Stimulated activated CD4-positive, alpha-beta T cell treated with anti-CD3 and anti-CD28 coated beads, Interleukin-1b, Interleukin-23, amount 100 ng/mL, for 24 hours (primary cell): ENCODE results near the gene HIVEP2.
A peak's percentile ranks its signal among the peaks of the same experiment; 100 is the strongest.

ENCODE experiments used
- DNase-seq, 4 experiments: peaks; one replicate each; pipeline ENCODE4 v3.0.0-alpha.2; 2020; ENCODE audit warnings: low read depth in 4 of 4, low spot score in 1 of 4

The HIVEP2 gene

DNA sequence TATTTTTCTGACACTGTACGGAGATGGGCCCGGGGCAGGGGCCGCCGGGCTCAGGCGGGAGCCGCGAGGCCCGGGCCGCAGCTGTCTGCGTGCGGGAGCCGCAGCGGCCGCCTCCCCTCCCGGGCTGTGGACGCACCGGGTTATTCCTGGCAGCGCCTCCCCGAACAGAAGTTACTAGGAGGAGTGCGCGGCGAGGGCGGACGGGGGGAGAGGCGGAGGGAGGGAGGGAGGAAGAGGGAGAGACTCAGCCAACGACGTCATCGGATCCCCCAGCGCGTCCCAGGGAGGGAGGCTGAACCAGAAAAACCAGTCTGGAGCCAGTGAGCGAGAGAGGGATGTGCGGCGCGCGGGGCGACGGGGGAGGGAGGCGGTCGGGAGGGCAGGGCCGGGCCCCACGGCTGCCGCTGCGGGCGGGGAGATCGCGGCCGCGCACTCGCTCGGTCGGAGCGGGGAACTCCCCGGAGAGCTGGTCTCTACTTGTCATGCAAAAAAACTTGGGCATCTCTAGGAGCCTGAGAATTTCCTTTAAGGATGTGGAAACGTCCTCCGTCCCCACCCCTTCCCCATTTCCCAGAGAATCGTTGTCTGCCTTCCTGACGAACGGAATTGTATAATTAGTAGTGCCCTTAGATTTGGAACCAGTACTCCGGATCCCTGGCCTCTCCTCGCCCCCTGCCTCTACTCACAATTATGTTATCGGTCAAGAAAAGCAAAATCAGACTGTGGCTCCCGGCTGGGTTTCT is 1.4 kb upstream of the HIVEP2 start:
- DNase-seq, result peak; percentile 76 to 87 (median 84)

DNA sequence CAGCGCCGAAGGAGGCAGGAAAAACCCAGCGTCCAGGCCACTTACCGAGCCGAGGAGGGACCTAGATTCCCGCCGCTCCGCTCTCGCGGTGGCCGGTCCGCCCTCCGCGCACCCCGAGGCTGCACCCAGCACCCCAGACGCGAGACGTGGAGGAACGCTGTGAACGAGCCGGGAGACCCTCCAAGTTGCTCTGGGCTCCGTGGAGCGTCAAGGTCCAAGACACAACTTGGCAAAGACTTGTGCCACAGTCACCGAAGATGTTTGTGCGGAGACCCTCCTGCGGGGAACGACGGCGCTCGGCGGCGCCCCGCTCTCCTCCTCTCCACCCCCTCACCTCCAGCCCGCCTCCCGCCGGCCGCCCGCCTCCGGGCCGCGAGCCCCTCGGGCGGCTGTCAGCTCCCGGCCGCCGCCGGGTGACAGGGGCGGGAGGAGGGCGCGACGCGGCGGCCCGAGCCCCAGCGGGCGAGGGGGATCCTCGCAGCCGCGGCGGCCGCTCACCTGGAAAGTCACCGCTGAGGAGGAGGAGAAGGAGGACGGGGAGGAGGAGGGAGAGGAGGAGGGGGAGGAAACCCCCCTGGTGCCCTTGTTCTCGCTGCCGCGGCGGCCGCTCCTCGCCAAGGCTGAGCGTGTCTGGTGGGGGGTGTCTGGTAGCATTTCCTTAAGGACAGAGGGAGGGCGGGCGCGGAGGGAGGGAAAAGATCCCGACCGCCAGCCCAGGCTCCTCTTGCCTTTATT is 637 bp upstream of the HIVEP2 start:
- DNase-seq, result peak in 3 of 4 experiments; percentile 23 to 41 (median 33)

DNA sequence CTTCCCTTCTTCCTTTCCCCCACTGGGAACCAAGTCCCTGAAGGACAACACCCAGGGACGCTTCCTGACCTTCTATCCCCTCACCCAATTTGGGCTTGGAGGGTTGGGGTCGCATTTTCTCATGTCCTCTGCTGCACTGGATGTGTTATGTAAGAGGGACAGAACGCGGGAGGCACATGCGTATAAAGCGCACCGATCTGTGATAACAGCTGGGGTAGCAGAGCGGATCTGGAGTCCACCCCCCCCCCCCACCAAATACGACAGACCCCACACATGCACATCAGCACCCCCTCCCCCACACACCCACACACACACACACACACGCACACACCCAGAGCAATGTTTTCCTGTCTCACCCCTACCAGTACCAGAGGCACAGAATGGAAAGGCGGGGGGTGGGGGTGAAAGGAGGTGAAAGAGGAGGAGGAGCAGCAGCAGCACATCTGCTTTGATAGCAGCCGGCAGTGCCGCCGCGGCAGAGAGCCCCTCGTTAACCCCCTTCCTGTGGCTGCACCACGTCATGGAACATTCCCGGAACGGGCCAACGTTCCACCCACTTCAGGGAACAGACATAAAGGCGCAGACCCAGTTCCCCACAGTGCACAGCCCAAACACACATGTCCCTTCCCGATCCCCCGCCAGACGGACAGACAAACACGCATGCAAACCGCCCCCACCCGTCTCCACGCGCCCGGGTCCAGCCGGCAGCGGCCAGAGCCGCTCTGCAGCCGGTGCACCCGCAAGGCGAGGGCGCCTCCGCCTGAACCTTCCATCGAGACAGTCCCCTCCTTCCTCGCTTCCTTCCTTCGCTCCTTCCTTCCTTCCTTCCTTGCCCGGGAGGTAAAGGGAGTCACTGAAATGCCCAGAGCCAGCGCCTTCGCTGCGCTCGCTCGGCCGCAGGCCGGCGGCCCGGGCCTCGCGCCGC is 590 bp downstream of the HIVEP2 start:
- peak; percentile 67 to 88 (median 78) for DNase-seq

DNA sequence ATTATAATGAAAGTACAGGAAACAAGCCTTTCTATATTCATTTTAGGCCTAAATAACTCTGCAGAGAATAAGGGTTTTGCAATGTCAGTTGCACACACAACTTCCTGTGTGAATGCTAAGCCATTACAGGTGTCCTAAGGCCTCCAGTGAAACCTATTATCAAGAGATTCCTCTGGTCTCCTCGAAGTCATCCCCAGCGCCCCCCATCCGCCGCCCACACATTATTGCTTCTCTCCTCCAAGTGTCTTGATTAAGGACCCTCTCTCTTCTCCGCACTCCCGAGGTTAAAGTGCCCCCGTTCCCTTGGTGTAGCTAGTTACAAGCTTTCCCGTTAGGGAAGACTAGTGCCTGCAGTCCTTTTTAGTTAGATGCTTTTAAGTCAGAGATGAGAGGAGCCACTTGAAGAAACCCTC is 1.3 kb downstream of the HIVEP2 start:
- no peak for DNase-seq

DNA sequence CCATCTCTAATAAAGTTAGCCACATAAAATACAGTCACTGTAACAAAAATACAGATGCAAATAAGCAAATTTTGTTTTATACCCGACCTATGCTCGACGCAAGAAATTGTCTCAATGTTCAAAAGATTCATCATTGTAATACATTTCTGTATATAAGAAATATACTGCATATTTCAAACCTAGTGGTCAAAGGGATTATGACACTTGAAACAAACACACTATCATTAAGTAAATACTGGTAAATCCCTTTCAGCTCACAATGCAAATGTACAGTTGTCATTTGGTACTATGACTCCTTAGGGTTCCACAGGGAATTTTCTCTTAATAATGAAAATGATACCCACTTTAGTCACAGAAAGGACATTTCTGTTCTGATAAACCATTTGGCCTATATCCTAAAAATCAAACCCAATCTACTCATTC is 2.2 kb downstream of the HIVEP2 start:
- no peak for DNase-seq

DNA sequence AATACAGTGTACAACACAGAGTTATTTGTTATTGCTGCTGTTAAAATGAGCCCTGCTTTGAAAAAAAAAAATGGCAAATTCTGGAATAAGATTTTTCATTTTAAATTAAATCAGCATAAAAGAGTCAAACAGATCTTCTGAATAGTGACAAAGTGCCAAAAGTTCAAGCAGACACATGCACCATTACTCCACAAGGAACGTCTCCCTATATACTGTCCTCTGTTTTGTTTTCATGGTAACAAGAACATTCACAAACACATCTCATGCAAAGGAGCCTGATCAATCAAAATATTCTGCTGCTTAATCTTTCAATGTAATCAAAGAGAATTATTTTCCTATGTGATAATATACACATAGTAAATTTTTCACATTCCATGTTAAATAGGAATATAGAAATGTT is 2.7 kb downstream of the HIVEP2 start:
- DNase-seq, result no peak

DNA sequence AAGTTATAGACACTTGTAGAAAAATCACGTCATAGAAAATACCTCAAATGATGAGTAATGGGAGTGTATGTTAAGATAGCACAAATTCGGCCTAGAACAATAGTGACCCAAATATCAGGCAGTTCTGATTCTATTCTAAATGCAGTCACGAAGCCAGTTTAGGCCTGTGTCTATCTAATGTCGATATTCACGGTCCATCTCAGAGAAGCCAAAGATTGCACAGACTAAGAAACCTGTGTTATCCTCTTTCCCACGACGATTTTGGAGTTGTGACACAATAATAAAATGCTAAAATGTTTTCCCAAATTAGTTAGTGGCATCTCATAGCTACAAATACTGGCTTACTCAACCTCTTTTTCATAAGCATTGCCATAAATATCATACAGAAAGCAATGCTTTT is 4.0 kb downstream of the HIVEP2 start:
- DNase-seq, result no peak

DNA sequence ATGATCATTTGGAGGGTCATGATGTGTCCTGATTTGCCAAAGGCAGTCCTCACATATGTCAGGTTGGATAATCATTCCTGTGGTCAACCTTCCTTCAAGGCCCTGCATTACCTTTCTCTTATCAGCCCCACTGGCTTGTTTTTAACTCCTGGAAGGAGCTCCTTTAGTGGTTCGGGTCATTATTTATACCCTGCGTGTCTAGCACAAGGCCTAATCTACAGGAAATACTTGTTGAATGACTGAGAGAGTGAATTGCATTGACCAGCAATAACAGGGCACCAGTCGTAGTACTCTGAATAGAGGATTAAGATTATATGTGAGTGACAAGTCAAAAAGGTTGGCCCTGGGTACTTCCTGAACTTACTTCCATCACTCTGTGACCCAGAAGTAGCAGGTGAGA is 4.5 kb downstream of the HIVEP2 start:
- no peak for DNase-seq

DNA sequence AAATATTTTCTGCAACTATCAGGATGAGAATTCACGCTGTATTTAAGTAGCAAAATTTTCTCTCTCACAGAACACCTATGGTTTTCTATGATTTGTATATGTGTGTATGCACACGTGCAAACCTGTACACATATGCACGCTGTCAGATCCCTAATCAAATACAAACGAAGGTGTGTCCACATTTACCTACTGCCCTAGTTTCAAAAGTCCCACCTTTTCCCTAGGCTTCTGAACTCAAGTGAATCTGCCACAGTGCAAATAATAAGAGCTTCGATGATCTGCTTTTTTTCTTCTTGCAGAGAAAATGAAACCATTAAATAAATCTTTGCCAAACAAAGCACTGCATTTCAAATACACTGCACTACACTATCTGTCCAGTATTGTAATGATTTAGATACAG is 6.5 kb downstream of the HIVEP2 start:
- DNase-seq, result no peak

DNA sequence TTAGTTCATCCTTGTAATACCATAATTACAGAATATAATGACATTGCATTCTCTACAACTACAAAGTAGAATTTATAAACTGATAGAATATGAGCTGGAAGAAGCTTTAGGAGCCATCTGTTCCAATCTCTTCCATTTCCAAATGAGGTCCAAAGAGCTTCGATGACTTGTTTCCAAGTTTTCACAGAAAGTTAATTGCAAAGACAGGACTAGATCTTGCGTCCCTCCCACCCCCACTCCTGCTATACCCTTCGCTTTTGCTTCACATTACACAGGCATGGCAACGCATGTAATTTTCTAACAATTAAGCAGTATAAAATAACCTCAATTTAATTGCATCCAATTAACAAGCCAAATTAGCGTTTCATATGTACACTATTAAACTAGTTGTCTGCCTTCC is 7.0 kb downstream of the HIVEP2 start:
- no peak for DNase-seq

DNA sequence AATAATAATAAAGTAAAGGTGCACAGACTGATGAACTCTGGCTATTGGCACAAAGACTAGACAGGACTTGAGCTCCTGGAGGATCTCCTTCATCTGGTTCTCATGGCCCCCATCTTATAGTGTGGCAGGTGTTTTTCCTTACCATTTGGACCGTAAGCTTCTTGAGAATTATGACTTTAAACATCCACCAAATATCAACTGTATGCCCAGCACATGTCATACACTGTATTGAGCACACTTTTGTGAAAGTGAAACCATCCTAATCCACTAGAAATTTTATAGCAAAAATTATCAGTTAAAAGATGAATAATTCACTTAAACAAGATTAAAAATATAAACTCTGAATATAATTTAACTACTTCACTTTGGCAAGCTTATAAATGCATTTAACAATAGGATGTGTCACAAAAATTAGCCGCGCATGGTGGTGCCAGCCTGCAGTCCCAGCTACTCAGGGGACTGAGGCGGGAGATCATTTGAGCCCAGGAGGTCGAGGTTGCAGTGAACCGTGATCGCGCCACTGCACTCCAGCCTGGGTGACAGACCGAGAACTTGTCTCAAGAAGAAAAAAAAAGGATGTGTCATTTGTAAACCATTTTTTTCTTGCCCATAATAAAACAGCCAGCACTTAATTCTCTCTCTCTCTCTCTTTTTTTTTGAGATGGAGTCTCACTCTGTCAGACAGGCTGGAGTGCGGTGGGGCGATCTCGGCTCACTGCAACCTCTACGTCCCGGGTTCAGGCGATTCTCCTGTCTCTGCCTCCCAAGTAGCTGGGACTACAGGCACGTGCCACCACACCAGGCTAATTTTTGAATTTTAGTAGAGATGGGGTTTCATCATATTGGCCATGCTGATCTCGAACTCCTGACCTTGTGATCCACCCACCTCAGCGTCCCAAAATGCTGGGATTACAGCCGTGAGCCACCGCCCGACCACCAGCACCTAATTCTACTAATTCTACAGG is 9.1 kb downstream of the HIVEP2 start:
- no peak for DNase-seq

DNA sequence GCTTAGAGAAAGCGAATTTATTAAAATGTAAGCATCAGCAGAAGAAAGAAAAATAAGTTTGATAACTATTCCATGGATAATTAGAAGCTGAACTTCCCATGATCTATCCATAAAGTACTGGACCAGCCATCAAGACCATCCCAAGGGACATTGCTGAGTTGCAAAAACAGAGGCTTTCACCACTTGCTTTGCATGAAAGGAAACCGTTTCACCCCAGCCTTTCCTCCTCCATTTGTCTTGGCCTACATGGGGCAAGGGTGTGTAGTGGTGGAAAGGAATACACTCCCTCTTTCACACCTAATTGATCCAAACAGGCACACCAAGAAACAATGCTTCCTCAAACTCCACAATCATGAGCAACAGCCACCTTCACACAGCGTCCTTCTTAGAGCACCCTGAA is 10.4 kb downstream of the HIVEP2 start:
- DNase-seq, result no peak

DNA sequence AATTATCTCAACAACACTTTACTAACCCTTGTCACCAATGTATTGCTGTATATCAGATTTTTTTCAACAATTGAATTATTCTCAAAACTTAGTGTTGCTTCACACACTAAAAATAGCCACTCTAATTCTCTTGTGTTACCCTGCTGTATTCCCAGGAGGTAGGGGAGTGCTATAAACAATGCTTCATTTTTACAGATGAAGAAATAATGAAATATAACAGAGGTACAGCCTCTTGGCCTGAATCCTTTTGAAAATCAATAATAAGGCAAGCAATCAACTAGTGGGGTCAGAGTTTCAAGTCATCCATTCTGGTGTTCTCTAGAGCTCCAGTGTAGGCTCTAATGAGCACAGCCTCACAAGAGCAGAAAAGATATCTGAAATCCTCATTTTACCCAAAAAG is 10.9 kb downstream of the HIVEP2 start:
- DNase-seq, result no peak

DNA sequence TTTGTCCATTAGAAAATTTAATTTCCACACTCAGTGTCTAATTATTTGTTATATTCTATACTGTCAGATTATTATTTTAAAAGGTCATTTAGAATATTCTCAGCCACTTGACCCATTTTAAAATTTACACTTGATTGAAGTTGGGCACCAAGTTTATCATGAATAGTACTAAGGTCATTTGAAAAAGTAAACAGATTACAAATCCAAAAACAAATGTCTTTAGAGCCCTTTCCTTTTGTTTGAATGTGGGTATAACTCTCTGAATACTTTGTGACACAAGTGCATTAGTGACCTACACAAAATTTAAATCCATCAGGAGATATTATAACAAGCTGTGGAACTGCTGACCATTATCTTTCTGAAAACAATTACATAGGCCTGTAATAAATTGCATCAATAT is 11.3 kb downstream of the HIVEP2 start:
- DNase-seq, result no peak

DNA sequence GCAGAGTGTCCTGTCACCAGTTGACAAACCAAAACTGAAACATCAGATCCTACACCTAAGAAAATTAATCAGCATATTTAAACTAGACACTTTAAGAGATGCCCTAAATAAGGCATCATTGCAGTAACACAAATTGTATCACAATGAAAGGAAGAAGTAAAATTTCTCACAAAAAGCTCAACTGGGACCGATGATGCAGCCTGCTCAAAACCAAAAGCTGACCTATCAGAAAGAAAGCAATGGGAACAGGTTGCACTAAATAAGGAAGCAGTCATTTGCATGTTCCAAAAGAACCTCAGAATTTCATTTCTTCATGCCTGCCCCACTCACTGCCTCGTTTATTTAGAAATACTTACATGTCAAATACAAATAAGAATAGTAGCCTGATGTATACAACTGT is 12.1 kb downstream of the HIVEP2 start:
- no peak for DNase-seq

DNA sequence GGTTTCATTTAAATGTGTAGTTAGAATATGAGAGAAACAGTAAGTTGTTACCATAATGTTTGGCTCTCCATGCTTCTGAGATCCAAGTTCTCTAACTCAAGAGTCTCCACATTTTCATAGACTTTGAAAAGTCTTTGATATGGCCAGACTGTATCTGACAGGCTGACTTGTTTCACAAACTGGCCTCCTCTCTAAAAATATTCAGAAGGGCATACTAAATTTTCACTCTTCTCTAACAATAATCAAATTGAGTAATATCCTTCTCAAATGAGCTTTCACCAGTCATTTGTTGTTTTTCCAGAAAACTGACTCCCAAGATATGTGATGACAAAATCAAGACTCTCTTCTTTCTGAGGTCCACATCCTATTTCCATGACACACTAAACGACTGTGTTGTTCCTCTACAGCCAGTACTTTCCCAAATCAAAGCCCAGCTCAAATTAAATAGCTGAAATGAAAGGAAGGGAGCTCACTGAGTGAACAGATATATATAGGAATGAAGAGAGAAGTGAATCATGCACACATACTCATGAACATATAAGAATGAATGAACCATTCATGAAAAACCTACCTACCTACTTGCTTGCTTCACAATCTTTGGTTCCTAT is 15.1 kb downstream of the HIVEP2 start:
- DNase-seq, result no peak

DNA sequence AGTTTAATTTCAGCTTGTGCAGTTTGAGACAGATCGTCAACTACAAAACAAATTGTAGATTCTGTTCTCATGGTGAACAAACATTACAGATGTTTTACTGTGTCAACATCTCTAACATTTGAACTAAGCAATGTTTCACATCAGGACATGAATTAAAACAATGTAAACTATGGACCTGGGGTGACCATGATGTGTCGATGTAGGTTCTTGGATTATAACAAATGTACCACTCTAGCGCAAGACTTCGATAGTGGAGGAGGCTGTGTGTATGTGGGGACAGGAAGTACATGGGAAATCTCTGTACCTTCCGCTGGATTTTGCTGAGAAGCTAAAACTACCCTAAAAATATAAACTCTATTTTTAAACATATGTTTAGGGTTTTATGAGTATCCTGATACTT is 17.1 kb downstream of the HIVEP2 start:
- no peak for DNase-seq

DNA sequence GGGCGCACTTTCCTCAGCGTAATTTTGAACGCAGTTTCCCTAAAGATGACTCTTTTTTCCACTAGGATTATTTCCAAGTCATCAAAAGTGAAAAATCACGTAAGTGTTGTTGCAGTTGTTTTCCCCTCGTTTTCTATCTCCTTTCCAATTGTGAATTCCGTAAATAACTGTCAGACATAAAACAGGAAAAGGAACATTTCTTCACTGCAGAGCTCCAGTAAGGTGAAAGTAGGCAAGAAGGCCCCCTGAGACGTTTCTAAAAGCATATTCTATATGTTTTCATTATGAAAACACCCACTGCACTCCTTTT is 17.8 kb downstream of the HIVEP2 start:
- DNase-seq, result no peak

DNA sequence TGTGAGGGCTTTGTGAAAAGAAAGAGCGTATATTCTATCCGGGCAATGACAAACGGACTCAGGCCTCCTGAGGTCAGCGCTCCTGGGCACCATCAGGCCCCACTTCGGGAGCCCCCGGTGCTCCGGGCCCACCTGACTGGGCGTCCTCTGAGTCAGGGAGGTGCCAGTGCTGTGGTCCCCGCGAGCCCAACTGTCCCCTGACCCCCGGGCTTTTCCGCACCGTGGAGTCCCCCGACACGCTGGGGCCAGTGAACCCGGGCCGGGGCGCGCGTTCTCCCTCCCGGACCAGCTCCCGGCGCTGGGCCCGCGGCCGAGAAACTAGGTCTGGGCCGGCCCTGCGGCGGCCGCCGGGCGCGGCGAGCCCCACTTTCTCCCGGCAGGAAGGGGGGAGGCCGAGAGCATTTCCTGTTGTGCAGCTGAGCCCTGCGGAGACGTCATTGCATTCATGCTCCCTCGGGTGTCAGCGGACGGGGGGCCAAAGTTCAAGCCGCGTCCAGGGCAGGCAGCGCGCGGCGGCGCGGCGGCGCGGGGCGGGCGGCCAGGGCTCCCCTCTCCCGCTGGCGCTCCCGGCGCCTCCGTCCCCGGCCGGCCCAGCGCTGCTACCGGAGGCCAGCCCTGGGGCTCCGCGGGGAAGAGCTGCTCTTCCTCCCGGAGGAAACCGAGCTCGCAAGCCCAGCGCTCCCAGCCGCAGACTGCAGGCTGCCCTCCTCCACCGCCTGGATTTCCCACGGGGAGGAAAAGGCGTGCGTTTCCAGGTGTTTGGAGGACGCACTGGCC is 18.3 kb downstream of the HIVEP2 start:
- DNase-seq, result peak in 2 of 4 experiments; percentile 34 to 55

DNA sequence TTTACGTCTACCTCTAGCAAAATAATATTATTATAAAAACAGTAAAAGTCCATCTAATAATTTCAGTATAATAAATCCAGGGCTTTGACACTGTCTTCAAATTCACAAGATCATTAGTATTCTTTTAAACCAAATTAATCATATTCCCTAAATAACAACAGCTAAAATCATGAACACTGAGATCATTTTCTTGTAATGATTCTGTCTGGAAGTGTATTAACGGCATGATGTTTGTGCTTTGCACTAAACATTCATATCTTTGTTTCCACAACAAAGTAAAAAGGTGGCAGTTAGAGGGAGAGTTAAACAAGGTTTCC is 18.8 kb downstream of the HIVEP2 start:
- no peak for DNase-seq
